K562 (cell line): ENCODE data around the gene KLKB1. TPM values are rescaled to one million over a fixed set of nuclear protein-coding genes. Genes with fewer than 3 reads are reported as not detected.

ENCODE experiments used
- CCNT2 ChIP-seq: IDR thresholded peaks from 2 replicates; pipeline ENCODE4 v1.6.1; 2011; ENCODE audit warnings: borderline replicate concordance, low read depth, mild to moderate bottlenecking, moderate library complexity, mixed read lengths, low read length; ENCODE audit not compliant: insufficient read length; ENCODE audit errors: extremely low read depth
- HNRNPUL1 ChIP-seq: fragments of 200-400 bp; formaldehyde crosslinking; IDR thresholded peaks from 2 replicates; pipeline ENCODE4 v1.6.1; 2017; ENCODE audit warnings: low read length
- RBFOX2 ChIP-seq: fragments of 200-400 bp; formaldehyde crosslinking; IDR thresholded peaks from 2 replicates; pipeline ENCODE4 v1.6.1; 2017; ENCODE audit warnings: low read depth, mild to moderate bottlenecking, low read length, moderate library complexity
- SMC3 ChIP-seq: conservative IDR thresholded peaks from 2 replicates; pipeline ENCODE4 v1.6.1; 2011; ENCODE audit warnings: low read depth, low read length, improper control_type of control experiment; ENCODE audit not compliant: insufficient read depth
- SRSF1 ChIP-seq: fragments of 200-400 bp; formaldehyde crosslinking; IDR thresholded peaks from 2 replicates; pipeline ENCODE4 v1.6.1; 2017; ENCODE audit warnings: mild to moderate bottlenecking, low read depth, low read length, moderate library complexity
- ZFP30 ChIP-seq: fragments of 250-450 bp; sonication (Bioruptor Pico); IDR thresholded peaks from 2 replicates; pipeline ENCODE4 v1.8.0; 2022; ENCODE audit warnings: moderate library complexity, mild to moderate bottlenecking, inconsistent platforms, borderline replicate concordance
- polyA plus RNA-seq, 8 experiments: library from polyadenylated mRNA; depleted of rRNA in 4 of 8; stranded (reverse) in 5 of 8; unstranded in 3 of 8; fragments of >200 nt; fragmentation: Nextera tagmentation in 2 of 8; fragmentation: Illumina TruSeq in 1 of 8; extraction: Ambion mirVana in 2 of 8; extraction: Trizol in 1 of 8; gene quantifications; 2 replicates each; pipeline versions ENCODE4 v1.2.1 to v1.2.3, GENCODE V29; 2011 to 2014; ENCODE audit warnings: inconsistent platforms in 1 of 8, missing spikeins in 1 of 8
- total RNA-seq, 7 experiments: library from RNA; depleted of rRNA in 6 of 7; stranded (reverse); fragments of >200 nt in 6 of 7; fragmentation: Illumina TruSeq in 2 of 7; extraction: Trizol in 2 of 7; gene quantifications; 2 replicates each; pipeline versions ENCODE4 v1.2.1 to v1.2.3, GENCODE V29; 2011 to 2021; ENCODE audit warnings: low replicate concordance in 1 of 7
- TF ChIP-seq, protein P1 (sequence below): fragments of 250-450 bp; sonication (Bioruptor Pico); IDR thresholded peaks from 2 replicates; pipeline ENCODE4 v1.9.0; 2021; ENCODE audit warnings: mild to moderate bottlenecking
- TF ChIP-seq, protein P2 (sequence below): sonication (generic); formaldehyde crosslinking; IDR thresholded peaks from 2 replicates; pipeline ENCODE4 v1.8.1; 2023; ENCODE audit warnings: mild to moderate bottlenecking, missing genetic modification reagents

The KLKB1 gene
- total and polyA plus RNA-seq, 9 of the 15 experiments (the other 6 are each of a cell fraction or from before 2014, with no cell fraction given) = 0.27 TPM; not detected in 8

DNA sequence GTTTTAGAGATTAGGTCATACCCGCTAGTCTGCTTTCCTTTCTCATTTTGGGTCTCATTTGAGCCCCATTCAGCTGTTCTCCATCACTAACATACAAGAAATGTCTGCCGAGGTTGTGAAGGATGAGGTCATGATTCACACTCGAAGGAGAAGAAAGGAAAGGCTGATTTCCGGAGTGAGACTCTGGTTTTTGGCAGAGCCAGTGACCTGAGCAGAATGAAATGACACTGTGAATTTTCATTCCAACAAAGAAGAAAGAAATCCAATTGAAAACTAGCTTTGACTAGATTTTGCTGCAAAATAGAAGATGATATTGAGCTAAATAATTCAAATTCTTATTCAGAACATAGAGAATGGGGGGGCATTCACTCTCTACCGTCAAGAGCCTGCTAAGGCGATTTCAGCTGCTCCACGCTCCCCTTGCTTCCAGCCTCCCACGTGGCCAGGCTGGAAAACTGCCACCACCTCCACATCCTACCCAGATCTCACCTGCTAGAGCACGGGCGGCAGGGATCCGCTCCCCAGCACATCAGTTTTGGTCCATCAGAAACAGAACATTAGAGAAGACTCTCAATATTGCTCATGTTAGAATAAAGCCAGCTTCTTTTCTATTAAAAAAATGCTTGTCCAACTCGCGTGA, 77.7 kb downstream of the KLKB1 start (continued):
- no peak for TF ChIP-seq SMC3
- TF ChIP-seq SRSF1 = no peak
- TF ChIP-seq, protein P1, sequence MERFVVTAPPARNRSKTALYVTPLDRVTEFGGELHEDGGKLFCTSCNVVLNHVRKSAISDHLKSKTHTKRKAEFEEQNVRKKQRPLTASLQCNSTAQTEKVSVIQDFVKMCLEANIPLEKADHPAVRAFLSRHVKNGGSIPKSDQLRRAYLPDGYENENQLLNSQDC (CRISPR knock-in tag) = no peak
- no peak for TF ChIP-seq HNRNPUL1
- TF ChIP-seq, protein P2, sequence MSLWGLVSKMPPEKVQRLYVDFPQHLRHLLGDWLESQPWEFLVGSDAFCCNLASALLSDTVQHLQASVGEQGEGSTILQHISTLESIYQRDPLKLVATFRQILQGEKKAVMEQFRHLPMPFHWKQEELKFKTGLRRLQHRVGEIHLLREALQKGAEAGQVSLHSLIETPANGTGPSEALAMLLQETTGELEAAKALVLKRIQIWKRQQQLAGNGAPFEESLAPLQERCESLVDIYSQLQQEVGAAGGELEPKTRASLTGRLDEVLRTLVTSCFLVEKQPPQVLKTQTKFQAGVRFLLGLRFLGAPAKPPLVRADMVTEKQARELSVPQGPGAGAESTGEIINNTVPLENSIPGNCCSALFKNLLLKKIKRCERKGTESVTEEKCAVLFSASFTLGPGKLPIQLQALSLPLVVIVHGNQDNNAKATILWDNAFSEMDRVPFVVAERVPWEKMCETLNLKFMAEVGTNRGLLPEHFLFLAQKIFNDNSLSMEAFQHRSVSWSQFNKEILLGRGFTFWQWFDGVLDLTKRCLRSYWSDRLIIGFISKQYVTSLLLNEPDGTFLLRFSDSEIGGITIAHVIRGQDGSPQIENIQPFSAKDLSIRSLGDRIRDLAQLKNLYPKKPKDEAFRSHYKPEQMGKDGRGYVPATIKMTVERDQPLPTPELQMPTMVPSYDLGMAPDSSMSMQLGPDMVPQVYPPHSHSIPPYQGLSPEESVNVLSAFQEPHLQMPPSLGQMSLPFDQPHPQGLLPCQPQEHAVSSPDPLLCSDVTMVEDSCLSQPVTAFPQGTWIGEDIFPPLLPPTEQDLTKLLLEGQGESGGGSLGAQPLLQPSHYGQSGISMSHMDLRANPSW (CRISPR knock-in tag) = no peak
- TF ChIP-seq ZFP30 = no peak
- no peak for TF ChIP-seq RBFOX2
- TF ChIP-seq CCNT2 = no peak
